SK-N-MC (cell line): ENCODE data around the gene GALNTL6.

Source experiments
- EZH2 ChIP-seq: fragments of 200-600 bp; sonication (generic); IDR thresholded peaks from one replicate; pipeline ENCODE4 v1.6.1; 2017; ENCODE audit warnings: antibody characterized with exemption
- FOXP2 ChIP-seq: optimal IDR thresholded peaks from 2 replicates; pipeline ENCODE3; 2011; ENCODE audit warnings: mild to moderate bottlenecking, moderate library complexity; ENCODE audit not compliant: insufficient read depth; ENCODE audit errors: extremely low read length, control extremely low read depth
- POLR2AphosphoS5 ChIP-seq: IDR thresholded peaks from 2 replicates; pipeline ENCODE4 v1.6.1; 2012; ENCODE audit warnings: mild to moderate bottlenecking, low read depth, low read length, borderline replicate concordance

GRCh38 chr4:172786039-172786792 is 973.0 kb downstream of the GALNTL6 start:
- TF ChIP-seq POLR2AphosphoS5 = no peak
- TF ChIP-seq EZH2 = no peak
- TF ChIP-seq FOXP2 = no peak
